BLaER1 treated with 17β-estradiol and CSF1 and Interleukin-3, amounts not matched to agents 10 nM and 100 nM (cell line): ENCODE data around the gene FRMPD4.

ENCODE experiments used
- H3K27ac ChIP-seq, 11 experiments: shearing (Covaris generic); formaldehyde crosslinking; 2 replicates each; pipeline ENCODE4 v1.8.1; 2022
- H3K27me3 ChIP-seq, 11 experiments: shearing (Covaris generic); formaldehyde crosslinking; 2 replicates each; pipeline ENCODE4 v1.8.1; 2022
- H3K36me3 ChIP-seq, 11 experiments: shearing (Covaris generic); formaldehyde crosslinking; 2 replicates each; pipeline ENCODE4 v1.8.1; 2022
- H3K4me1 ChIP-seq, 10 experiments: shearing (Covaris generic); formaldehyde crosslinking; 2 replicates each; pipeline ENCODE4 v1.8.1; 2022
- H3K4me2 ChIP-seq, 11 experiments: shearing (Covaris generic); formaldehyde crosslinking; 2 replicates each; pipeline ENCODE4 v1.8.1; 2022
- H3K4me3 ChIP-seq, 10 experiments: shearing (Covaris generic); formaldehyde crosslinking; 2 replicates each; pipeline ENCODE4 v1.8.1; 2022
- H3K9ac ChIP-seq, 11 experiments: shearing (Covaris generic); formaldehyde crosslinking; 2 replicates each; pipeline ENCODE4 v1.8.1; 2022
- H3K9me3 ChIP-seq, 11 experiments: shearing (Covaris generic); formaldehyde crosslinking; replicated peaks in 1 of 11; 2 replicates each; pipeline ENCODE4 v1.8.1; 2022
- H4K20me1 ChIP-seq, 11 experiments: shearing (Covaris generic); formaldehyde crosslinking; 2 replicates each; pipeline ENCODE4 v1.8.1; 2022
- Cebpa-rat ChIP-seq, 11 experiments: shearing (Covaris generic); IDR thresholded peaks; 2 replicates each; pipeline ENCODE4 v1.8.1; 2022

FRMPD4 gene

DNA sequence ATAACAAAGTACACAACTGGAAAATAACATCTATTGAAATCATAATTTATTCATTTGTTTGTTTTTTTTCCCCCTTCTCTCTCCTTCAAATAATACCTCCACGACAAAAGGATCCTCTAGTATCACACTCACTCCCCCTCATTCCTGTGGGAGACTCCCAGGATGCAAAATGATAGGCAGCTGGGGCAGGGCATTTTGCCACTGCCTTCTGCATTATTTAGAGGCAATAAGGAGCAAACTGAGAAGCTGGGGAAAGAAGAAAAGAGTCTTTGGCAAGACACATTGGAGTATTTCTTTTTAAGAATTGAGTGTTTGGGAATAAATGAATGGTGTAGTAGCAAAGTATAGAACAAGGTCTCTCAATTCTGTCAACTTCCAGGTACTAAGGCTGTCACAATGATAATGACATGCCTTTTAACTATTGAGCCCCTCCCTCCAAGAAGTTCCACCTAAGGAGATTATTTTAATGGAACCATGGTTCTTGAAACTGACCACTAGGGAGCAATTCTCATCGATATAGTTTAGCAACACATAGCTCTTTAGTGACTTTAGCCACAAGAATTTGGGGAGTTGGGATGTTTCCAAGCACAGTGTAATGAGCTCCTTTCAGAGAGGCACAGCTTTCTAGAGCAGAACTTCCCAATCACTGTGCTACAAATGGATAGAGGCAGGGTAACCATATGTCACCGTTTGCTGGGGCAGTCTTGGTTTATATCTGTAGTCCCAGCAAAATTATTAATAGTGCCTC is 303.3 kb downstream of the FRMPD4 start:
- Histone ChIP-seq H4K20me1 (no peaks in the 10 kb centered on the region), H3K9ac (no peak overlapping the region), H3K4me3 (no peak overlapping the region), H3K36me3 (no peaks in the 10 kb centered on the region), H3K27ac (no peak overlapping the region), H3K4me1 (no peaks in the 10 kb centered on the region), H3K4me2 (no peak overlapping the region), H3K9me3 (peaks cover 0 to 3% (median 0%) of the 10 kb centered on the region in 11 experiments; a peak in 5 of 22 replicates), H3K27me3 (peaks cover 94 to 100% (median 96%) of the 10 kb centered on the region in 11 experiments)
- TF ChIP-seq Cebpa-rat (IDR thresholded peaks at IDR 0.05), result no peak

DNA sequence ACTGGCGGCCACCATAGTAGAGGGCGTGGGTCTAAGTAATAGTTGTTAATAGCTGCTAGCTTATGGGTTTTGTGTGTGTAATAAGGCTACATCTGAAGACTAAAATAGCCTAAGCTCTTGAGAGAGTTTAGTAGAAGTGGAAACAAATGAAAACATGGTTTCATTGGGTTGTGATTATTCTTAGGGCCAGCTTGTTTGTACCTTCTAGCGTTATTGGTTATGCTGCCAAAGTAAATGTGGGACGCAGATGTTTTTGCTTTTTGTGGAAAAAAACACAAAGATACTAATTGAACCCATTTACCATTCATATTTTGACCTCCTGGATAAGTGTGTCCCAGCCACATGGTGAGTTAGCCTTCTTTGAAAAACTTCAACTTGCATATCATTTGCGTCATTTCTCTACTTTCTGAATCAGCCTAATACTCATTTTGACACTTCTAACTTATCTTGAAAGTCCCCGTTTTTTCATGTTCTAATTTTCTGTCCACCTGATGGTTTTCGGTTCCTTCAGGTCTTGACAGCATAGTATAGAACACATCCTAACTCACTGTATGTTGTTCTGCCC is 305.3 kb downstream of the FRMPD4 start:
- H4K20me1 ChIP-seq, result no peaks in the 10 kb centered on the region
- H3K9me3 ChIP-seq, result peaks cover 0 to 8% (median 0%) of the 10 kb centered on the region in 11 experiments; a peak in 6 of 22 replicates
- no peak overlapping the region for H3K9ac ChIP-seq
- no peak overlapping the region for H3K4me2 ChIP-seq
- H3K27ac ChIP-seq, result no peak overlapping the region
- no peaks in the 10 kb centered on the region for H3K36me3 ChIP-seq
- H3K4me1 ChIP-seq, result no peaks in the 10 kb centered on the region
- peaks cover 94 to 100% (median 98%) of the 10 kb centered on the region in 11 experiments for H3K27me3 ChIP-seq
- no peak for TF ChIP-seq Cebpa-rat (IDR thresholded peaks at IDR 0.05)
- no peak overlapping the region for H3K4me3 ChIP-seq

DNA sequence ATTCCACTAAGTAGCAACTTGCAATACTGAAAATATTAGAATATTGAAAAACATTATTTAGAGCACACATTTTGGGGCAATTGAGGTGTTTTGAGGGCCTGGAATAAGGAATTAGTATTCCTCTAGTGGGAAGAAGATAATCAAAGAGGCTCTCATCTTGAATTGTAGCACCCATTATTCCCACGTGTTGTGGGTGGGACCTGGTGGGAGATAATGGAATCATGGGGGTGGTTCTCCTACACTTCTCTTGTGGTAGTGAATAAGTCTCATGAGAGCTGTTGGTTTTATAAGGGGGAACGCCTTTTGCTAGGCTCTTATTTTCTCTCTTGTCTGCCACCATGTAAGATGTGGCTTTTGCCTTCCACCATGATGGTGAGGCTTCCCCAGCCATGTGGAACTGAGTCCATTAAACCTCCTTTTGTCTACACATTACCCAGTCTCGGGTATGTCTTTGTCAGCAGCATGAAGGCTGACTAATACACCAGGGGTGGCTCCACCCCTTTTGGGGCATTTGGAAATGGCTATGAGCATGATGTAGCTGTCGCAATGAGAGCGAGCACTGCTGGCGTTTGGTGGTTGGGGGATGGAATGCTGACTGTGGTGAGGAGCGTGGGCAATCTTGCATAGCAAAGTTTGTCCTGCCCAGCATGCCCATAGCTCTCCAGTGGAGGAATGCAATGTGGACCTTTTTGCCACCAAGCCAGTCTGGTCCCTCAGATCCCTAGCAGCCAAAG is 308.2 kb downstream of the FRMPD4 start:
- H3K9ac ChIP-seq, result no peak overlapping the region
- TF ChIP-seq Cebpa-rat (IDR thresholded peaks at IDR 0.05), result no peak
- H3K4me2 ChIP-seq, result no peak overlapping the region
- H3K9me3 ChIP-seq, result peaks cover 0 to 8% (median 0%) of the 10 kb centered on the region in 11 experiments; a peak in 7 of 22 replicates
- H4K20me1 ChIP-seq, result no peaks in the 10 kb centered on the region
- H3K4me1 ChIP-seq, result no peaks in the 10 kb centered on the region
- no peak overlapping the region for H3K27ac ChIP-seq
- no peaks in the 10 kb centered on the region for H3K36me3 ChIP-seq
- H3K27me3 ChIP-seq, result peaks cover 94 to 100% (median 98%) of the 10 kb centered on the region in 11 experiments
- no peak overlapping the region for H3K4me3 ChIP-seq

DNA sequence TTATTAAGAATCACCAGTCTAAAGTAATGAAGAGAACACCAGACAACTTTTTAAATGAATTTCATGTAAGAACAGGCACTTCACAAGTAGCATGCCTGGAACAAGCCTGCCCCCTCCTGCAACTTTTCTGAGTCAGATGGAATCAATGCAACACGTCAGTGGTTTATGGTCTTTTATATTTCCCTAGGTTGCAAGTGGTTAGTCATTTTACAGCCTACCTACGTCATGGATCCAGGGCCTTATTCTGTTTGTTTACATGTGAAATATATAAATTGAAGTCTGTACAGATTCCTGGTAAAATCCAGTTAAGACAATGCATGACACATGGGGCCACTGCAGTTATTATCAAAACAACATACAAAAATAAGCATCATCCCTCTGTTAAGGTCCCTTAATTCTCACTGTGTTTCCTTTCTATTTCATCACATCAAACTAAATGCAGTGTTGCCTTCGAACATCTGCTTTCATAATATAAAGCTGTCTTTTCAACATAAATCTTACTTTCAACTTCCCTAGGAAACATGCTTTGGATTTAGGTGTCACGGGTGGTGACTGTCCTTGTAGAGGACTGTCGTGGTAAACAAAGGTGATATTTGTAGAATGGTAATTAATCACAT is 309.3 kb downstream of the FRMPD4 start:
- no peak overlapping the region for H3K9ac ChIP-seq
- H4K20me1 ChIP-seq, result no peaks in the 10 kb centered on the region
- peaks cover 94 to 100% (median 98%) of the 10 kb centered on the region in 11 experiments for H3K27me3 ChIP-seq
- H3K27ac ChIP-seq, result no peak overlapping the region
- H3K4me1 ChIP-seq, result no peaks in the 10 kb centered on the region
- TF ChIP-seq Cebpa-rat (IDR thresholded peaks at IDR 0.05), result no peak
- H3K9me3 ChIP-seq, result peaks cover 0 to 8% (median 0%) of the 10 kb centered on the region in 11 experiments; a peak in 7 of 22 replicates
- no peak overlapping the region for H3K4me2 ChIP-seq
- no peaks in the 10 kb centered on the region for H3K36me3 ChIP-seq
- no peak overlapping the region for H3K4me3 ChIP-seq

DNA sequence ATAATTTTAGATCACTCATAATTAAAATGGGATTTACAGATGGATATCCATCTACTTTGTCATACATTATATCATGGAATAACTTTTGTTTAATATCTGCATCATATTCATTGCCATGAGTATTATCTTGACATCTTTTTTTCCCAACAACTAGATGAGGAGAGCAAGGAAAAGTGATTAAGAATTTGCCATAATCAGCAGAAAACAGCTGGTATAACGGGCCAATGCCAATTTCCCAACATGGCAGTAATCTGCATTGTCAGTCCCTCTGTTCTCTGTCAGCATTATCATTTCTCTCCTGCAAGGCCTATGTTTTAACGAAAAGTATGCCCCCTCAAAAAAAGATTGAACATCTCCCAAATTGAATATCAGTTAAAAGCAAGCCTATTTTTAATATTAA is 314.0 kb downstream of the FRMPD4 start:
- no peak for TF ChIP-seq Cebpa-rat (IDR thresholded peaks at IDR 0.05)
- Histone ChIP-seq H3K4me1 (no peaks in the 10 kb centered on the region), H3K27me3 (peaks cover 94 to 100% (median 98%) of the 10 kb centered on the region in 11 experiments), H3K9me3 (peaks cover 0 to 3% (median 0%) of the 10 kb centered on the region in 11 experiments; a peak in 1 of 22 replicates), H3K9ac (no peak overlapping the region), H3K27ac (no peak overlapping the region), H3K36me3 (no peaks in the 10 kb centered on the region), H3K4me2 (no peak overlapping the region), H3K4me3 (no peak overlapping the region), H4K20me1 (no peaks in the 10 kb centered on the region)

DNA sequence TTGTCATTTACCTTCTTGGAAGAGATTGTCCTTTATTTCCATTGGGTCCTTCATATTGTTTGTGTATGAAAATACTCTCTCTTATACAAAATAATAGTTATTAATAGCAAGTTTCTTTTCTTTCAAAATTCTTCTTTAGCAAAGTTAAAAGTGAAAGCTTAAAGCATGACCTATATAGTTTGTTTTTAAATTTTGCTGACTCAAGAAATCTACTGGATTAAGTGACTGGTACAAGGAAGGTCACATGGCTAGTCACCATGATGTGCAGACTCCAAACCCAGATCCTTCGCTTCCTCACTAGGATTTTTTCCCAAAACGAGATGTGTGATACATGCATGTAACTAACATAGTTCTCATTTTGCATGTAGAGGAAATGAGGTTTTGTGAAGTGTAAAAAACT is 322.7 kb downstream of the FRMPD4 start:
- Histone ChIP-seq H4K20me1 (no peaks in the 10 kb centered on the region), H3K27ac (no peak overlapping the region), H3K4me3 (no peak overlapping the region), H3K36me3 (no peaks in the 10 kb centered on the region), H3K9me3 (peaks cover 0 to 12% (median 0%) of the 10 kb centered on the region in 11 experiments; a peak in 3 of 22 replicates), H3K27me3 (peaks cover 72 to 99% (median 93%) of the 10 kb centered on the region in 11 experiments), H3K9ac (no peak overlapping the region), H3K4me1 (no peaks in the 10 kb centered on the region), H3K4me2 (no peak overlapping the region)
- no peak for TF ChIP-seq Cebpa-rat (IDR thresholded peaks at IDR 0.05)

DNA sequence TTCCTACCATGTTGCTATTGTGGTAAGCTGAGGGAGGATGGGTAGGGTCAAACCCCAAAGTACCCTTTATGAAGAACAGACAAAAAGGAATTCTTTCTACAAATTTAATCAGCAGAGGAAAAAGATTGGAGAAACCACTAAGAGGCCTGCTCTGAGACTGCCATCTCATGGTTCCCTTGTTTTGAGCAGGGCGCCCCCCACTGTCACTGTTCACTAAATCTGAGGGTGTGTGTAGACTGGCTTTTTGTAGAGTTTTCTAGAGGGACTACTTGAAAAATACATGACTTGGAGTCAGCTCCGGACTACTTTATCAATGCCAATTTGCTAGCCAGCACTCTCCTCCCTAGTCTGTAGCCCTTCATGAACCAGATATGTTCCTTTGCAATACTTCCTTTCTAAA is 324.8 kb downstream of the FRMPD4 start:
- Histone ChIP-seq H3K27me3 (peaks cover 72 to 99% (median 93%) of the 10 kb centered on the region in 11 experiments), H3K4me1 (no peaks in the 10 kb centered on the region), H4K20me1 (no peaks in the 10 kb centered on the region), H3K36me3 (no peaks in the 10 kb centered on the region), H3K4me3 (no peak overlapping the region), H3K4me2 (no peak overlapping the region), H3K27ac (no peak overlapping the region), H3K9ac (no peak overlapping the region), H3K9me3 (peaks cover 0 to 12% (median 0%) of the 10 kb centered on the region in 11 experiments; a peak in 3 of 22 replicates)
- no peak for TF ChIP-seq Cebpa-rat (IDR thresholded peaks at IDR 0.05)

DNA sequence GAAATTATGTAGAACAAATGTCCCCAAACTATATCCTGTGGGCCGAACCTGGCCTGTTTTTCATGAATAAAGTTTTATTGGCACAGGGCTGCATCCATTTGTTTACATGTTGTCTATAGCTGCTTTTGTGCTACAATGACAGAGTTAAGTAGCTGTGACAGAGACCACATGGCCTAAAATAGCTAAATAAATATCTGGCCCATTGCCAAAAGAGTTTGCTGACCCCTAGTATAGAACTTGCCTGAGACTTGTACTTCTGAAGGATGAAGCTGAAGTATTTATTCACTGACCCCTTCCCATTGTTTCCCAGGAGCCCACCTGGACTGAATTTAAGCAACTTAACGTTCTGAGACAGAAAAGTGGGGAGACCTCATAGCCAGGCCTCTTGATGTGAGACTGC is 325.6 kb downstream of the FRMPD4 start:
- H3K36me3 ChIP-seq, result no peaks in the 10 kb centered on the region
- H3K4me3 ChIP-seq, result no peak overlapping the region
- no peak for TF ChIP-seq Cebpa-rat (IDR thresholded peaks at IDR 0.05)

DNA sequence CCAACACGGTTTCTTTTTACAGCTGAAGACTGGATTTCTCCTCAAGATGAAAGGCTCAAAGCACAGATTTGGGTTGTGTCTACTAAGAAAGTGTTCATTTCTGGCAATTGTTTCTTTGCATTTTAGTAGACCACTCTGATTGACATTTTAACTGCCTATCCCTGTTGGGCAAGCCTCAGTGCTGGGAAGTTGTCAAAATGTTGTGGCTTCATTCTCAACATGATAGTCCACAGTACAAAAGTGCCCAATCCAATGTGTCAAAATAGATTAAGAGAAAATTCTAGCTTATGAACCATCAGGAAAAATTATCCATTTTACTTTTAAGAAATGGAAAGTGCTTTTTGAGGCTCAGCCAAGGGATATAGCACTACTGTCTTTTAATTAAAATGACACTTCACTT is 329.0 kb downstream of the FRMPD4 start:
- H3K9ac ChIP-seq, result no peak overlapping the region
- H3K9me3 ChIP-seq, result peaks cover 0 to 15% (median 0%) of the 10 kb centered on the region in 11 experiments; a peak in 4 of 22 replicates
- no peaks in the 10 kb centered on the region for H3K36me3 ChIP-seq
- TF ChIP-seq Cebpa-rat (IDR thresholded peaks at IDR 0.05), result no peak
- H3K27me3 ChIP-seq, result peaks cover 88 to 100% (median 98%) of the 10 kb centered on the region in 11 experiments
- no peaks in the 10 kb centered on the region for H4K20me1 ChIP-seq
- no peak overlapping the region for H3K4me2 ChIP-seq
- H3K4me1 ChIP-seq, result no peaks in the 10 kb centered on the region
- H3K4me3 ChIP-seq, result no peak overlapping the region
- H3K27ac ChIP-seq, result no peak overlapping the region

More for the DNA sequence above, 325.6 kb downstream of the FRMPD4 start:
- H3K4me1 ChIP-seq, result no peaks in the 10 kb centered on the region
- no peak overlapping the region for H3K4me2 ChIP-seq
- peaks cover 0 to 5% (median 0%) of the 10 kb centered on the region in 11 experiments; a peak in 2 of 22 replicates for H3K9me3 ChIP-seq
- no peaks in the 10 kb centered on the region for H4K20me1 ChIP-seq
- H3K9ac ChIP-seq, result no peak overlapping the region
- peaks cover 72 to 99% (median 93%) of the 10 kb centered on the region in 11 experiments for H3K27me3 ChIP-seq
- H3K27ac ChIP-seq, result no peak overlapping the region
